ENCODE data around the gene DLG2. TPM values are rescaled to one million over a fixed set of nuclear protein-coding genes. Genes with fewer than 3 reads are reported as not detected.

Gene DLG2
- total RNA-seq, 1 donor from 2014 or later = 2.4 TPM

DNA sequence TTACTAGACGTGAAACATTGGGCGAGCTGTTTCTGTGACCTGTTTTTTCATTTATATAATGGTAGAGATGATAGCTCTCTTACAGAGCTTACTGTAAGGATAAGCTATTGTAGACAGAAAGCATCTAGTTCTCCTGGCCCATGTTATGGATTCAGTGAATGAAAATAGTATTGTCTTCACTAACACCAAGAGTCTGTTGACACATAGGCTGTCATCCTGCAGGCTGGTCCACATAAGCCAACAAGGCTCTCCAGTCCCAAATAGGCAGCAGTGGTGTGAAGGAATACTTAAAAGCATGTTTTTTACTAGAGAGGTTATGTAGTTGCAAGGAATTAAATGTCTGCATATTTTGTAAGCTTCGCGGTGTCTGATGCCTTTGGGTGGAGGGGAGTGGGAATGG, 1963.2 kb downstream of the DLG2 start:
- H3K36me3 Mint-ChIP-seq (ENCODE audit: insufficient read depth) = no peaks in the 10 kb centered on the region
- H3K27ac Mint-ChIP-seq = no peak overlapping the region
- H3K4me3 Mint-ChIP-seq (ENCODE audit: low read depth) = no peak overlapping the region
- H3K27me3 Mint-ChIP-seq = no peaks in the 10 kb centered on the region
- DNase-seq (ENCODE audit: low spot score, unreplicated experiment) = no peak
- peaks cover 14% of the 10 kb centered on the region for H3K4me1 Mint-ChIP-seq (ENCODE audit: low read depth)
- TF ChIP-seq, protein P1, sequence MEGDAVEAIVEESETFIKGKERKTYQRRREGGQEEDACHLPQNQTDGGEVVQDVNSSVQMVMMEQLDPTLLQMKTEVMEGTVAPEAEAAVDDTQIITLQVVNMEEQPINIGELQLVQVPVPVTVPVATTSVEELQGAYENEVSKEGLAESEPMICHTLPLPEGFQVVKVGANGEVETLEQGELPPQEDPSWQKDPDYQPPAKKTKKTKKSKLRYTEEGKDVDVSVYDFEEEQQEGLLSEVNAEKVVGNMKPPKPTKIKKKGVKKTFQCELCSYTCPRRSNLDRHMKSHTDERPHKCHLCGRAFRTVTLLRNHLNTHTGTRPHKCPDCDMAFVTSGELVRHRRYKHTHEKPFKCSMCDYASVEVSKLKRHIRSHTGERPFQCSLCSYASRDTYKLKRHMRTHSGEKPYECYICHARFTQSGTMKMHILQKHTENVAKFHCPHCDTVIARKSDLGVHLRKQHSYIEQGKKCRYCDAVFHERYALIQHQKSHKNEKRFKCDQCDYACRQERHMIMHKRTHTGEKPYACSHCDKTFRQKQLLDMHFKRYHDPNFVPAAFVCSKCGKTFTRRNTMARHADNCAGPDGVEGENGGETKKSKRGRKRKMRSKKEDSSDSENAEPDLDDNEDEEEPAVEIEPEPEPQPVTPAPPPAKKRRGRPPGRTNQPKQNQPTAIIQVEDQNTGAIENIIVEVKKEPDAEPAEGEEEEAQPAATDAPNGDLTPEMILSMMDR (IDR thresholded peaks at IDR 0.05; ENCODE audit: unreplicated experiment) = no peak
- no peaks in the 10 kb centered on the region for H3K9me3 Mint-ChIP-seq (ENCODE audit: low read depth)

- no peak overlapping the region for H3K4me3 Mint-ChIP-seq (ENCODE audit: low read depth)
- no peaks in the 10 kb centered on the region for H3K27me3 Mint-ChIP-seq
- peaks cover 14% of the 10 kb centered on the region for H3K4me1 Mint-ChIP-seq (ENCODE audit: low read depth)
- no peak overlapping the region for H3K27ac Mint-ChIP-seq
- H3K9me3 Mint-ChIP-seq (ENCODE audit: low read depth) = no peaks in the 10 kb centered on the region
- TF ChIP-seq, protein P1 (IDR thresholded peaks at IDR 0.05; ENCODE audit: unreplicated experiment) = no peak
- no peaks in the 10 kb centered on the region for H3K36me3 Mint-ChIP-seq (ENCODE audit: insufficient read depth)
- DNase-seq (ENCODE audit: low spot score, unreplicated experiment) = no peak
These were observed 1963.7 kb downstream of the DLG2 start for GRCh38 chr11:83663446-83663845.

DNA sequence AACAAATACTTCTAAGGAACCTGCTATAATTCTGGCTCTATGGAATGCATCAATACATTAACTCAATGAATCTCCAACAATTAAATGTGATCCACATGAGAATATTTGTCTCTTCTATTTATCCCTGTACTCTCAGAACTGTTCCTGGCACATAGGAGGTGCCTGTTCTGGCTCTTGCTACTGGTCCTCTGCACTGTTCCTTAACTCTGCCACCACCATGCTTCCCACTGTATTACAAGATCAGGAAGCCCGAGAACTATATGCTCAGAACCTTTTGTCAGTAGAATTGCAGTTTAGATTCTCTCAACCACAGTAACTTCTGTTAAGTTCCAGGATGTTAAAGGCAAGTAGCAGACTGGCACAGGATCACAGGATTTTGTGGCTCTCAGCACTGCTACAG, 1964.7 kb downstream of the DLG2 start:
- no peaks in the 10 kb centered on the region for H3K9me3 Mint-ChIP-seq (ENCODE audit: low read depth)
- no peak overlapping the region for H3K27ac Mint-ChIP-seq
- peaks cover 14% of the 10 kb centered on the region for H3K4me1 Mint-ChIP-seq (ENCODE audit: low read depth)
- no peak for DNase-seq (ENCODE audit: low spot score, unreplicated experiment)
- no peak overlapping the region for H3K4me3 Mint-ChIP-seq (ENCODE audit: low read depth)
- TF ChIP-seq, protein P1 (IDR thresholded peaks at IDR 0.05; ENCODE audit: unreplicated experiment) = no peak
- no peaks in the 10 kb centered on the region for H3K36me3 Mint-ChIP-seq (ENCODE audit: insufficient read depth)
- H3K27me3 Mint-ChIP-seq = no peaks in the 10 kb centered on the region

- TF ChIP-seq, protein P1 (IDR thresholded peaks at IDR 0.05; ENCODE audit: unreplicated experiment) = no peak
- H3K9me3 Mint-ChIP-seq (ENCODE audit: low read depth) = no peaks in the 10 kb centered on the region
- H3K4me3 Mint-ChIP-seq (ENCODE audit: low read depth) = no peak overlapping the region
- H3K4me1 Mint-ChIP-seq (ENCODE audit: low read depth) = peaks cover 14% of the 10 kb centered on the region
- H3K36me3 Mint-ChIP-seq (ENCODE audit: insufficient read depth) = no peaks in the 10 kb centered on the region
- DNase-seq (ENCODE audit: low spot score, unreplicated experiment) = no peak
- no peak overlapping the region for H3K27ac Mint-ChIP-seq
- no peaks in the 10 kb centered on the region for H3K27me3 Mint-ChIP-seq
These were observed 1965.4 kb downstream of the DLG2 start for GRCh38 chr11:83661491-83662350.

DNA sequence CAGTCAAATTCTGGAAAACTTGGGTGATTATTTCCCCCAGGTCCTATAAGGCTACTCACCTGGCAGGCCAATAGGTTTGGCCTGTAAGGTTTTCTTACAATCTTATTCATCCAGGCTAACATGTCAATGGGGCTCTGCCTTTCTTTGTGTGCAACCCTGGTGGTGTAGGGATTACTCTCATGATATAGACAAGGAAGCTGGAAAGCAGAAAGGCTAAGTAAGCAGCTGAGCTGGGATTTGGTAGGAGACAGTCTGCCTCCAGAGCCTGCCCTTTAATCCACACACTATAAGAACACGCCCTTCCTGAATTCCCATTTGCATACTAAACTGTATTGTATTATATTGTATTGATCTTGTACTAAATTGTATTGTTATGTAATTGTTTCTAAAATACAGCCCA, 1967.7 kb downstream of the DLG2 start:
- Mint-ChIP-seq H3K27me3 (no peaks in the 10 kb centered on the region), H3K4me3 (ENCODE audit: low read depth) (no peak overlapping the region), H3K36me3 (ENCODE audit: insufficient read depth) (no peaks in the 10 kb centered on the region), H3K4me1 (ENCODE audit: low read depth) (peaks cover 14% of the 10 kb centered on the region), H3K9me3 (ENCODE audit: low read depth) (no peaks in the 10 kb centered on the region), H3K27ac (no peak overlapping the region)
- no peak for DNase-seq (ENCODE audit: low spot score, unreplicated experiment)
- TF ChIP-seq, protein P1 (IDR thresholded peaks at IDR 0.05; ENCODE audit: unreplicated experiment) = no peak
